Activated naive CD4-positive, alpha-beta T cell treated with anti-CD3 and anti-CD28 coated beads, Interleukin-2, amount 50 U/mL, for 24 hours (primary cell): ENCODE results near the gene PLEKHN1.

Source experiments
- H3K27ac Mint-ChIP-seq: one replicate; pipeline ENCODE4 v1.8.0; 2021; ENCODE audit warnings: mild to moderate bottlenecking, mixed read lengths
- H3K27me3 Mint-ChIP-seq: one replicate; pipeline ENCODE4 v1.8.0; 2021; ENCODE audit warnings: mixed read lengths
- H3K36me3 Mint-ChIP-seq: one replicate; pipeline ENCODE4 v1.8.0; 2021; ENCODE audit warnings: mixed read lengths
- H3K4me1 Mint-ChIP-seq: one replicate; pipeline ENCODE4 v1.8.0; 2021; ENCODE audit warnings: mixed read lengths
- H3K4me3 Mint-ChIP-seq: one replicate; pipeline ENCODE4 v1.8.0; 2021; ENCODE audit warnings: mild to moderate bottlenecking, mixed read lengths
- H3K9me3 Mint-ChIP-seq: one replicate; pipeline ENCODE4 v1.8.0; 2021; ENCODE audit warnings: mixed read lengths

Gene PLEKHN1, protein sequence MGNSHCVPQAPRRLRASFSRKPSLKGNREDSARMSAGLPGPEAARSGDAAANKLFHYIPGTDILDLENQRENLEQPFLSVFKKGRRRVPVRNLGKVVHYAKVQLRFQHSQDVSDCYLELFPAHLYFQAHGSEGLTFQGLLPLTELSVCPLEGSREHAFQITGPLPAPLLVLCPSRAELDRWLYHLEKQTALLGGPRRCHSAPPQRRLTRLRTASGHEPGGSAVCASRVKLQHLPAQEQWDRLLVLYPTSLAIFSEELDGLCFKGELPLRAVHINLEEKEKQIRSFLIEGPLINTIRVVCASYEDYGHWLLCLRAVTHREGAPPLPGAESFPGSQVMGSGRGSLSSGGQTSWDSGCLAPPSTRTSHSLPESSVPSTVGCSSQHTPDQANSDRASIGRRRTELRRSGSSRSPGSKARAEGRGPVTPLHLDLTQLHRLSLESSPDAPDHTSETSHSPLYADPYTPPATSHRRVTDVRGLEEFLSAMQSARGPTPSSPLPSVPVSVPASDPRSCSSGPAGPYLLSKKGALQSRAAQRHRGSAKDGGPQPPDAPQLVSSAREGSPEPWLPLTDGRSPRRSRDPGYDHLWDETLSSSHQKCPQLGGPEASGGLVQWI

GRCh38 chr1:966135-966703 lies at the start of gene PLEKHN1:
Gene PLEKHN1 (plus strand): TSS chr1:966482. CDS start chr1:966532, 50 bp downstream.
- Mint-ChIP-seq H3K9me3 (no peaks in the 10 kb centered on the region), H3K4me1 (no peaks in the 10 kb centered on the region), H3K4me3 (peak within 1 kb of the TSS; percentile 84), H3K27ac (no peak within 1 kb of the TSS), H3K27me3 (peaks cover 6% of the 10 kb centered on the region), H3K36me3 (peaks cover 1% of the 10 kb centered on the region)

GRCh38 chr1:917076-917459 lies 49.2 kb upstream of the PLEKHN1 start:
- Mint-ChIP-seq H3K4me3 (no peak overlapping the region), H3K9me3 (no peaks in the 10 kb centered on the region), H3K27ac (no peak overlapping the region)

DNA sequence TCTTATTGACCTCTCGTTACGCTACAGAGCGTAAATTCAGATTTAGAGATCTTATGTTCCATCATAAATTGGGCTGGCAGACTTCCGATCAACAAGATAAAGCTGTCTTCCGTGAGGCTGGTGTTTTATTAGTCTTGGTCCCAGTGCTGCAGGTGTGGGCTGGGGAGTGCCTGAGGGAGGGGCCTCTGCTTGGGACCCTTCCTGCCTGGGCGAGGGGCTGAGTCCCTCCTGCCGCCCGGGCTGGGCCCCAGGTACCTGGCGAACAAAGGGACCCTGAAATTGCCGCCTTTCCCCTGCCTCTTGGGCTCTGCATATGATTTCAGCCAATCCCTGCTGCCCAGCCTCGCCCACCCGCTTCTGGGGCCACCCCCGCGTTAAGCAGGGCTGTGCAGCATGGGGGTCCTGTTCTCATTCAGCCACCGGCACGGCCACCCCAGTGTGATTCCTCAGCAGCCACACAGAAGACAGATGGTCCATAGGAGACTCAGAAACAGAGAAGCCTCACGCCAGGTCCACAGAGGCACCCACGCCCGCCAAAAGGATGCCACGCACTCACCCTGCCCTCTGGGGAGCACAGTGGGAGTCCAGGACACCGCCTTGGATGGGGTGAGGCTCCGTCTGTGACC lies 48.7 kb upstream of the PLEKHN1 start:
- H3K4me1 Mint-ChIP-seq, result peaks cover 12% of the 10 kb centered on the region
- H3K9me3 Mint-ChIP-seq, result no peaks in the 10 kb centered on the region
- H3K27ac Mint-ChIP-seq, result no peak overlapping the region

More at GRCh38 chr1:917076-917459, 49.2 kb upstream of the PLEKHN1 start:
- Mint-ChIP-seq H3K36me3 (no peaks in the 10 kb centered on the region), H3K27me3 (peaks cover 20% of the 10 kb centered on the region), H3K4me1 (peaks cover 16% of the 10 kb centered on the region)

GRCh38 chr1:918353-918752 lies 47.9 kb upstream of the PLEKHN1 start:
- Mint-ChIP-seq H3K27ac (no peak overlapping the region), H3K4me1 (peaks cover 14% of the 10 kb centered on the region), H3K9me3 (no peaks in the 10 kb centered on the region), H3K4me3 (no peak overlapping the region), H3K27me3 (peaks cover 21% of the 10 kb centered on the region), H3K36me3 (no peaks in the 10 kb centered on the region)

More for the DNA sequence above, 48.7 kb upstream of the PLEKHN1 start:
- H3K36me3 Mint-ChIP-seq, result no peaks in the 10 kb centered on the region
- H3K27me3 Mint-ChIP-seq, result peaks cover 22% of the 10 kb centered on the region
- no peak overlapping the region for H3K4me3 Mint-ChIP-seq

GRCh38 chr1:918843-919242 lies 47.4 kb upstream of the PLEKHN1 start:
- H3K36me3 Mint-ChIP-seq, result no peaks in the 10 kb centered on the region
- peaks cover 16% of the 10 kb centered on the region for H3K4me1 Mint-ChIP-seq
- no peaks in the 10 kb centered on the region for H3K9me3 Mint-ChIP-seq
- H3K27ac Mint-ChIP-seq, result no peak overlapping the region
- peaks cover 22% of the 10 kb centered on the region for H3K27me3 Mint-ChIP-seq
- H3K4me3 Mint-ChIP-seq, result no peak overlapping the region

GRCh38 chr1:919271-919872 lies 46.9 kb upstream of the PLEKHN1 start:
- H3K36me3 Mint-ChIP-seq, result no peaks in the 10 kb centered on the region
- peaks cover 22% of the 10 kb centered on the region for H3K27me3 Mint-ChIP-seq
- no peak overlapping the region for H3K4me3 Mint-ChIP-seq
- H3K27ac Mint-ChIP-seq, result no peak overlapping the region
- no peaks in the 10 kb centered on the region for H3K9me3 Mint-ChIP-seq
- peaks cover 16% of the 10 kb centered on the region for H3K4me1 Mint-ChIP-seq

- no peaks in the 10 kb centered on the region for H3K36me3 Mint-ChIP-seq
- no peaks in the 10 kb centered on the region for H3K9me3 Mint-ChIP-seq
- no peak overlapping the region for H3K27ac Mint-ChIP-seq
- H3K4me1 Mint-ChIP-seq, result peaks cover 16% of the 10 kb centered on the region
- peaks cover 22% of the 10 kb centered on the region for H3K27me3 Mint-ChIP-seq
- no peak overlapping the region for H3K4me3 Mint-ChIP-seq
Measured at GRCh38 chr1:920010-920409, 46.3 kb upstream of the PLEKHN1 start.

DNA sequence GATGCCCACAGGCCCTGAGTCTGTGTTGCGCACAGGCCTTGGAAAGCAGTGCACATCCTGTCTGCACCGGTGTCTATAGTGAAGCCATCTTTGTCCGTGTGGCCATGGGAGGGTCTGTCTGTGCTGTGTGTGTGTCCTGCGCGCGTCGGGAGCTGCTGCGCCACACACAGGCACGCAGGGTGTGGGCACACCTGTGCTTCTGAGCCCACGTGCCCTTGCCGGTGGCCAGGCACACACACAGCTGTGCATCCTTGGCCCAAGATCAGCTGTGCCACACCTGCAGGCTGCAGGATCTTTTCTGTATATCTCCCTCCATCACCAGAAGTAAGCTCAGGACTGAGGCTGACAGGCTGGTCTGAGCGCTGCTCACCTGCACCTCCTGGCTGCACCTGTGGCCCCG lies 45.8 kb upstream of the PLEKHN1 start:
- peaks cover 22% of the 10 kb centered on the region for H3K27me3 Mint-ChIP-seq
- no peaks in the 10 kb centered on the region for H3K36me3 Mint-ChIP-seq
- H3K4me3 Mint-ChIP-seq, result no peak overlapping the region
- no peaks in the 10 kb centered on the region for H3K9me3 Mint-ChIP-seq
- H3K4me1 Mint-ChIP-seq, result peaks cover 16% of the 10 kb centered on the region
- H3K27ac Mint-ChIP-seq, result peak overlapping the region; percentile 2

GRCh38 chr1:921011-921837 lies 45.1 kb upstream of the PLEKHN1 start:
- H3K27me3 Mint-ChIP-seq, result peaks cover 22% of the 10 kb centered on the region

GRCh38 chr1:923131-923990 lies 42.9 kb upstream of the PLEKHN1 start, which contains the start of gene SAMD11:
Gene SAMD11 (plus strand): TSS chr1:923923. CDS start chr1:924432, 509 bp downstream.
- Mint-ChIP-seq H3K4me1 (peaks cover 16% of the 10 kb centered on the region), H3K36me3 (no peaks in the 10 kb centered on the region), H3K9me3 (no peaks in the 10 kb centered on the region), H3K4me3 (peak within 1 kb of the TSS; percentile 85), H3K27ac (no peak within 1 kb of the TSS), H3K27me3 (peaks cover 26% of the 10 kb centered on the region)

More at GRCh38 chr1:921011-921837, 45.1 kb upstream of the PLEKHN1 start:
- Mint-ChIP-seq H3K4me1 (peaks cover 16% of the 10 kb centered on the region), H3K4me3 (peak overlapping the region; percentile 36), H3K27ac (no peak overlapping the region), H3K9me3 (no peaks in the 10 kb centered on the region), H3K36me3 (no peaks in the 10 kb centered on the region)

DNA sequence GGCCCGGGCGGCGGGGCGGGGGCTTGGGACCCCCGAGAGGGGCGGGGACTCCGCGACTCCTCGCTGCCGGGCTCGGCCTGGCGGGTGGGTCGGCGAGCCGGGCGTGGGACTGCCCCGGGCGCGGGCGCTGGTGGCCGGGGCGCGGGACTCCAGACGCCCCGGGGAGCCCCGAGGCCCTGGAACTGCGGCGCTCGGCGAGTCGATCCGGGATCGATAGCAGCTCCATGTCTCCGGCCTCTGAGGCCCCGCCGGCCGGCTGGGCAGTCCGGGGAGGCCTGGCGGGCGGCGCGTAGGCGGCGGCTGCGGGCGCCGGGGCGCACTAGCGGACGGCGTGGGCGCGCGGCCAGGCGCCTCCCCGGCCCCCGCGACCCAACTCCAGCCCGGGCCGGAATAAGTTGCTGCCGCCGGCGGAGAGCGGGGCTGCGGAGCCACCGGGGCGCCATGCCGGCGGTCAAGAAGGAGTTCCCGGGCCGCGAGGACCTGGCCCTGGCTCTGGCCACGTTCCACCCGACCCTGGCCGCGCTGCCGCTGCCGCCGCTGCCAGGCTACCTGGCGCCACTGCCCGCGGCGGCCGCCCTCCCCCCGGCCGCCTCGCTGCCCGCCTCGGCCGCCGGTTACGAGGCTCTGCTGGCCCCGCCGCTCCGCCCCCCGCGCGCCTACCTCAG lies 42.2 kb upstream of the PLEKHN1 start:
- H3K9me3 Mint-ChIP-seq, result no peaks in the 10 kb centered on the region
- peaks cover 24% of the 10 kb centered on the region for H3K27me3 Mint-ChIP-seq
- H3K4me3 Mint-ChIP-seq, result no peak overlapping the region
- H3K27ac Mint-ChIP-seq, result no peak overlapping the region
- no peaks in the 10 kb centered on the region for H3K36me3 Mint-ChIP-seq
- H3K4me1 Mint-ChIP-seq, result peaks cover 16% of the 10 kb centered on the region

DNA sequence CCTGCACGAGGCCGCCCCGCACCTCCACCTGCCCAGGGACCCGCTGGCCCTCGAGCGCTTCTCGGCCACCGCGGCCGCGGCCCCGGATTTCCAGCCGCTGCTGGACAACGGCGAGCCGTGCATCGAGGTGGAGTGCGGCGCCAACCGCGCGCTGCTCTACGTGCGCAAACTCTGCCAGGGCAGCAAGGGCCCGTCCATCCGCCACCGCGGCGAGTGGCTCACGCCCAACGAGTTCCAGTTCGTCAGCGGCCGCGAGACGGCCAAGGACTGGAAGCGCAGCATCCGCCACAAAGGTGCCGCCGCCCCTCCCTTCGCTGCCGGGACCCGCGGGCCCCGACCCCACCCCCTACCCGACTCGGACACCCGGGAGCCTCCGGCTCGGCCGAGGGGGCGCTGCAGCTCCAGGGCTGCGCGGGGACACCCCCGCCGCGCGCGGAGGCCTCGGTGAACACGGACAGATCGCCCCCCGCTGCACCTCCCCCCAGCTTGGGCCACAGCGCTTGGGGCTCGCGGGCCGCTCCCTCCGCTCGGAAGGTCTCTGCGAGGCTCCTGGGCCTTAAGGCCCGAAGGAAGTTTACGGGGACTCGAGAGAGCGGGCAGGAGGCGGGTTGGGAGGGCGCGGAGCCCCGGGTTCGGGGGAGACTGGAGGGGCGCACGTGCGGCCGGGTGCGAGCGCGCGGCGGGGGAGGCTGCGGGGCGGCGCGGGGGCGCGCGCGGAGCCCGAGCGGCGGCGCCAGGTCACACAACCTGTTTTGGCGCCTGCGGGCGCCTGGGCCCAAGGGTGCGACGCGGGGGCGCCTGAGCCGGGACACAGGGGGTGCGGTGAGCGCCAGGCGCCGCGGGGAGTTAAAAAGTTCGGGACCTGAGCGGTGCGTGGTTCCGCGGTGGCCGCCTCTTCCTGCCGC lies 41.4 kb upstream of the PLEKHN1 start:
- no peaks in the 10 kb centered on the region for H3K9me3 Mint-ChIP-seq
- H3K27ac Mint-ChIP-seq, result no peak overlapping the region
- peak overlapping the region; percentile 33 for H3K4me3 Mint-ChIP-seq
- H3K27me3 Mint-ChIP-seq, result peaks cover 24% of the 10 kb centered on the region
- peaks cover 16% of the 10 kb centered on the region for H3K4me1 Mint-ChIP-seq
- no peaks in the 10 kb centered on the region for H3K36me3 Mint-ChIP-seq
